Measurements from ENCODE around the gene HECW1. TPM values are rescaled to one million over a fixed set of nuclear protein-coding genes. Genes with fewer than 3 reads are reported as not detected.

Gene HECW1
- total RNA-seq, 1 donor from 2014 or later, result 0.11 TPM

- H3K27ac Mint-ChIP-seq, result peak overlapping the region; percentile 8
- H3K4me3 ChIP-seq, result no peak overlapping the region
- peaks cover 17% of the 10 kb centered on the region for H3K4me1 Mint-ChIP-seq
- DNase-seq (ENCODE audit: low spot score), result no peak
- no peak overlapping the region for H3K4me3 Mint-ChIP-seq
- no peaks in the 10 kb centered on the region for H3K36me3 ChIP-seq
- H3F3A ChIP-seq (ENCODE audit: low read depth), result no peaks in the 10 kb centered on the region
- no peaks in the 10 kb centered on the region for H3K79me2 ChIP-seq (ENCODE audit: low read depth)
- no peak overlapping the region for H3K9ac ChIP-seq
- TF ChIP-seq EZH2 (IDR thresholded peaks at IDR 0.05) (no peak), CTCF (IDR thresholded peaks at IDR 0.05) (no peak), EZH2phosphoT487 (IDR thresholded peaks at IDR 0.05) (no peak)
- no peaks in the 10 kb centered on the region for H3K9me3 Mint-ChIP-seq
- no peak overlapping the region for H2AFZ ChIP-seq (replicated peaks)
- H3K4me1 ChIP-seq, result peaks cover 22% of the 10 kb centered on the region
- H3K36me3 Mint-ChIP-seq, result no peaks in the 10 kb centered on the region
- H3K27ac ChIP-seq, result no peak overlapping the region
- no peaks in the 10 kb centered on the region for H3K27me3 ChIP-seq
- H3K9me3 ChIP-seq (ENCODE audit: low read depth), result no peaks in the 10 kb centered on the region
- no peaks in the 10 kb centered on the region for H4K20me1 ChIP-seq (ENCODE audit: low read depth)
- H3K4me2 ChIP-seq, result peak overlapping the region; percentile 3
- H3K27me3 Mint-ChIP-seq (ENCODE audit: insufficient read depth, low read depth), result no peaks in the 10 kb centered on the region
These were observed 58.1 kb downstream of the HECW1 start for GRCh38 chr7:43170571-43170970.

GRCh38 chr7:43175570-43176200, 63.2 kb downstream of the HECW1 start:
- H3K79me2 ChIP-seq (ENCODE audit: low read depth), result no peaks in the 10 kb centered on the region
- H3K27me3 Mint-ChIP-seq (ENCODE audit: insufficient read depth, low read depth), result peaks cover 3% of the 10 kb centered on the region
- H3K27ac Mint-ChIP-seq, result no peak overlapping the region
- H3K4me1 Mint-ChIP-seq, result peaks cover 11% of the 10 kb centered on the region
- TF ChIP-seq EZH2phosphoT487 (IDR thresholded peaks at IDR 0.05), result no peak
- no peak for TF ChIP-seq CTCF (IDR thresholded peaks at IDR 0.05)
- no peaks in the 10 kb centered on the region for H3K27me3 ChIP-seq
- H3F3A ChIP-seq (ENCODE audit: low read depth), result no peaks in the 10 kb centered on the region
- no peak overlapping the region for H3K4me3 Mint-ChIP-seq
- H3K4me3 ChIP-seq, result no peak overlapping the region
- no peak overlapping the region for H2AFZ ChIP-seq (replicated peaks)
- H3K4me2 ChIP-seq, result no peak overlapping the region
- no peaks in the 10 kb centered on the region for H3K36me3 Mint-ChIP-seq
- no peaks in the 10 kb centered on the region for H4K20me1 ChIP-seq (ENCODE audit: low read depth)
- DNase-seq (ENCODE audit: low spot score), result no peak
- no peaks in the 10 kb centered on the region for H3K9me3 ChIP-seq (ENCODE audit: low read depth)
- H3K4me1 ChIP-seq, result peaks cover 18% of the 10 kb centered on the region
- H3K36me3 ChIP-seq, result no peaks in the 10 kb centered on the region
- H3K9ac ChIP-seq, result no peak overlapping the region
- no peak overlapping the region for H3K27ac ChIP-seq
- H3K9me3 Mint-ChIP-seq, result no peaks in the 10 kb centered on the region

- Histone ChIP-seq H2AFZ (replicated peaks) (no peak overlapping the region), H3K36me3 (no peaks in the 10 kb centered on the region), H3K4me2 (no peak overlapping the region), H4K20me1 (ENCODE audit: low read depth) (no peaks in the 10 kb centered on the region), H3K27ac (no peak overlapping the region), H3K4me3 (no peak overlapping the region), H3K4me1 (no peaks in the 10 kb centered on the region), H3K79me2 (ENCODE audit: low read depth) (no peaks in the 10 kb centered on the region), H3K27me3 (no peaks in the 10 kb centered on the region), H3K9ac (no peak overlapping the region), H3K9me3 (ENCODE audit: low read depth) (no peaks in the 10 kb centered on the region), H3F3A (ENCODE audit: low read depth) (no peaks in the 10 kb centered on the region)
- DNase-seq (ENCODE audit: low spot score), result no peak
- Mint-ChIP-seq H3K36me3 (no peaks in the 10 kb centered on the region), H3K9me3 (peaks cover 6% of the 10 kb centered on the region), H3K4me1 (no peaks in the 10 kb centered on the region), H3K4me3 (no peak overlapping the region), H3K27ac (no peak overlapping the region), H3K27me3 (ENCODE audit: insufficient read depth, low read depth) (peaks cover 5% of the 10 kb centered on the region)
- TF ChIP-seq EZH2 (IDR thresholded peaks at IDR 0.05) (no peak), EZH2phosphoT487 (IDR thresholded peaks at IDR 0.05) (no peak), CTCF (IDR thresholded peaks at IDR 0.05) (no peak)
These were observed 66.9 kb downstream of the HECW1 start for GRCh38 chr7:43179393-43179792.

All from neural progenitor cell (in vitro differentiated cells).